ENCODE data around the gene RBL2.

DNA sequence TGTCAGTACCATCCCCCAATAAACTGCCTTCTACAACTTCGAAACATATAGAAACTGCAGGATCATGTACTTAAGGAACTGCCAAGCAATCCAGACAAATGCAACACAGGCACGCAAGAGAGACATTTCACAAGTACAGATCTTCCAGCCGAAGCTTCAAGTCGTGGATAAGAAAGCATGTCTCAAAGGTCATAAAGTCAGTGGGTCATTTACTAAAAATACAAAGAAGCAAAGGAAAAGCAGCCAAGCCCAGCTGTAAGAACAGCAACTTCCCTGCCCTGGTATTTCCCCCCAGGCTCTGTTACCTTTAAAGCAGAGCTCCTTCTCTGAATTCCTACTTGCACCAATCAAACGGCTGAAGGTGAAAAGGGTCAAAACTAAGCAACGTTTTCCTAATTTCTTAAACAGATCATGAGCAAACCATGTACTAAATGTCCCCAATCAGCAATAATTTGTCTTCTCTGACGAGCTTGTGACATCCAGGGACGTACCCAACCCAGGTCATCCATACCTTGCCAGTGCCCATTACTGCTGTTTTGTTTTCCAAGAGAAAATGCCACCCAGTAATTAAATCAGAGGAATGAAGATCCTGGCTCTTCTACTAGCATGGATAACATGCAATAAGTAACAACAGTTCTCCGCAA, 67.1 kb downstream of the RBL2 start:
- no peak for TF ChIP-seq POLR2AphosphoS5 (IDR thresholded peaks at IDR 0.05; ENCODE audit: borderline replicate concordance, low read depth, low read length)
- TF ChIP-seq EZH2 (IDR thresholded peaks at IDR 0.05) = no peak
- no peak for TF ChIP-seq FOXP2 (optimal IDR thresholded peaks at IDR 0.05; ENCODE audit: control extremely low read depth, extremely low read length, insufficient read depth)

All from SK-N-MC (cell line).